ENCODE measurements around the gene MYPN.
A peak's percentile ranks its signal among the peaks of the same experiment; 100 is the strongest.
"Not testable (repeated sequence)": the region's sequence is repeated elsewhere in the genome, so short reads cannot be mapped to it uniquely, and the experiment has no call there.

Gene MYPN

GRCh38 chr10:68178592-68178991, 69.3 kb downstream of the MYPN start:
- DNase-seq, result no peak

- DNase-seq, result no peak
Measured at GRCh38 chr10:68179016-68179415, 69.7 kb downstream of the MYPN start.

GRCh38 chr10:68180490-68180889, 71.2 kb downstream of the MYPN start:
- no peak for DNase-seq

- no peak for DNase-seq
Measured at GRCh38 chr10:68184546-68184945, 75.3 kb downstream of the MYPN start.

GRCh38 chr10:68185085-68185484, 75.8 kb downstream of the MYPN start:
- DNase-seq, result no peak

- no peak for DNase-seq
Measured at GRCh38 chr10:68188835-68189234, 79.5 kb downstream of the MYPN start.

GRCh38 chr10:68192113-68192512, 82.8 kb downstream of the MYPN start:
- no peak for DNase-seq

- DNase-seq, result no peak
Measured at GRCh38 chr10:68194290-68194689, 85.0 kb downstream of the MYPN start.

- DNase-seq, result not testable (repeated sequence)
Measured at GRCh38 chr10:68195776-68196175, 86.5 kb downstream of the MYPN start.

GRCh38 chr10:68196701-68197100, 87.4 kb downstream of the MYPN start:
- no peak for DNase-seq

- DNase-seq, result no peak
Measured at GRCh38 chr10:68202960-68203353, 93.7 kb downstream of the MYPN start.

- DNase-seq, result peak in 2 of 3 experiments; percentile 11 to 72
Measured at GRCh38 chr10:68208424-68209042, 99.2 kb downstream of the MYPN start.

- no peak for DNase-seq
Measured at GRCh38 chr10:68211669-68212068, 102.4 kb downstream of the MYPN start.

- peak in 2 of 3 experiments; percentile 1 to 22 for DNase-seq
Measured at GRCh38 chr10:68212721-68213352, 103.5 kb downstream of the MYPN start.

GRCh38 chr10:68218786-68219185, 109.5 kb downstream of the MYPN start:
- DNase-seq, result no peak

- DNase-seq, result no peak
Measured at GRCh38 chr10:68221196-68221595, 111.9 kb downstream of the MYPN start.

- DNase-seq, result no peak
Measured at GRCh38 chr10:68222391-68222790, 113.1 kb downstream of the MYPN start.

- DNase-seq, result no peak
Measured at GRCh38 chr10:68223535-68224165, 114.4 kb downstream of the MYPN start.

- DNase-seq, result no peak
Measured at GRCh38 chr10:68224810-68225209, 115.5 kb downstream of the MYPN start.

GRCh38 chr10:68230268-68230667, 121.0 kb downstream of the MYPN start:
- DNase-seq, result peak in 1 of 3 experiments; percentile 32

- peak; percentile 74 to 90 (median 88) for DNase-seq
Measured at GRCh38 chr10:68231106-68231816, 122.0 kb downstream of the MYPN start.

GRCh38 chr10:68231817-68232251, 122.5 kb downstream of the MYPN start, which contains the start of gene ATOH7:
ATOH7 (minus strand) TSS chr10:68232113; CDS start chr10:68231677, 436 bp downstream.
- no peak for DNase-seq

GRCh38 chr10:68233046-68233445, 123.8 kb downstream of the MYPN start:
- DNase-seq, result no peak

Measured in NCI-H1417 (cell line).